ENCODE measurements around the gene DHX35.

The DHX35 gene

DNA sequence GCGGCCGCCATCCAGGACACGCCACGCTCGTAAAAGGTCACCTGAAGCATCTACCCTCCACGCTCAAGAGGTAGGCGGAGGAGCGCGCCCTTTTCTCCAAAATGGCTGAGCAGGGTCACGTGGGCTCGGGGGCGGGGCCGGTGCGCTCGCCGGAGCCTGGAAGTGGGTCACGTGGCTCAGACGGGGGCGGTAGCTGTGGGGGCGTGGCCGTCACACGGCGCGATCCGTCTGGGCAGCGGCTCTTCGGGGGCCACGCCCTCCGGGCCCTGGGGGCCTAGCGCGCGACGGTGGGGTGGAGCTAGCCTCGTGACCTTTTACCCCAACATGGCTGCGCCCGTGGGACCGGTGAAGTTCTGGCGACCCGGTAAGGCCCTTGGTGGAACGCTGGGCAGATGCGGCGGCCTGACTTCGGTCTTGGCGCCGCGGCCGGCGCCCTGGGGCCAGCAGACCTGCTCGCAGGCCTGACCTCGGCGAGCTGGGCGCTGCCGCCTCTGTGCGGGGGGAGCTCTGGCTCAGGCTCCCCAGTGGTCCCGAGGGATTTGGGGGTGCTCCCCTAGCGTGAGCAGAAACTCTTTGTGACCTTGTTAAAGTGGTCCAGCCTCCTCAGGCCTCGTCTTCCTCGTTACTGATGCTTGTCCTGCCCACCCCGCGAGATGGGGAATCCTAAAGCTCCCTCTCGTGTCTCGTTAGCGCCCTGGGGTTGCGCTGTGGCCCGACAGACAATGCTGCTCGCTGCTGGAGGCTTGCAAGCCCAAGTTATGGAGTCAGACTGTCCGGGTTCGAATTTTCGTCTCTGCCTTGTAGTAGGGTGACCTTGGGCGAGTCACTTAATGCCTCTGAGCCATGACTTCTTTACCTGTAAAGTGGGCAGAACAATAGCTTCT, at the start of gene DHX35:
Gene DHX35, plus strand, starts transcription at position 301 of the 884 bp plus-strand sequence. Its CDS starts 24 bp downstream, at position 325.
- Histone ChIP-seq H3K4me2 (ENCODE audit: low read length) (peak within 1 kb of the TSS; percentile 99), H3K9me2 (ENCODE audit: low read depth, low read length) (no peaks in the 10 kb centered on the region), H2AFZ (ENCODE audit: low read length) (no peak within 1 kb of the TSS), H3K9me3 (ENCODE audit: low read length) (no peaks in the 10 kb centered on the region), H3F3A (ENCODE audit: insufficient read depth, low read length) (peaks cover 3% of the 10 kb centered on the region; the same call in 1 of the 2 replicates), H3K36me3 (ENCODE audit: insufficient read depth, low read length) (peaks cover 11% of the 10 kb centered on the region; the same call in 1 of the 2 replicates), H4K20me1 (ENCODE audit: insufficient read depth, low read length) (no peaks in the 10 kb centered on the region), H3K27me3 (ENCODE audit: insufficient read depth, low read length) (no peaks in the 10 kb centered on the region), H3K4me1 (ENCODE audit: insufficient read depth, low read length, severe bottlenecking) (peaks cover 24% of the 10 kb centered on the region), H3K27ac (ENCODE audit: low read depth, low read length, poor library complexity, severe bottlenecking) (peak within 1 kb of the TSS; percentile 75), H3K4me3 (ENCODE audit: low read depth, low read length, poor library complexity, severe bottlenecking) (peak within 1 kb of the TSS; percentile 94), H3K79me2 (ENCODE audit: insufficient read depth, low read length) (peaks cover 8% of the 10 kb centered on the region), H3K9ac (ENCODE audit: low read length) (peak within 1 kb of the TSS; percentile 92)
- TF ChIP-seq CTCF (IDR thresholded peaks at IDR 0.05; ENCODE audit: low read length), result peak; percentile 44
- TF ChIP-seq EZH2 (IDR thresholded peaks at IDR 0.05; ENCODE audit: borderline replicate concordance, low read length), result no peak

- TF ChIP-seq CTCF (IDR thresholded peaks at IDR 0.05; ENCODE audit: low read length) (no peak), EZH2 (IDR thresholded peaks at IDR 0.05; ENCODE audit: borderline replicate concordance, low read length) (no peak)
Observed at GRCh38 chr20:38915355-38915754, 46.8 kb upstream of the DHX35 start.

DNA sequence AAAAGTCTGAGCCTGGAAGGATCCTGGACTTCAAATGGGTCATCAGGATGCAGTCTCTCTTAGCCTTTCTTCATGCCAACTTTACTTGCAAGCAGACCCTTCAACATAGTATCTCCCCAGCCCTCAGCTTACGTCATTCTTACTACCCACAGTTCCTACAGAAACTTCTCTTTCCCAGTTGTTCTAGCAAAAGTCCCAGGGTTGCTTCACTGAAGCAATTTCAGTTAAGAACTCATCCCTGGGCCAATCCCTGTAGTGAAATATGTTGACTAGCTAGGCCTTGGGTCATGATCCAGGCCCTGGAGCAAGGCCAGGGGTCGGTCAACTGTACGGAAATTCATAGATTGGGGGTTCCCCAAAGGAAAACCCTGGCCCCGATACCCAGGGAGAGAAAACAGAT, 44.5 kb upstream of the DHX35 start:
- no peaks in the 10 kb centered on the region for H3K79me2 ChIP-seq (ENCODE audit: insufficient read depth, low read length)
- no peaks in the 10 kb centered on the region for H3K9me2 ChIP-seq (ENCODE audit: low read depth, low read length)
- no peaks in the 10 kb centered on the region for H3K27me3 ChIP-seq (ENCODE audit: insufficient read depth, low read length)
- TF ChIP-seq EZH2 (IDR thresholded peaks at IDR 0.05; ENCODE audit: borderline replicate concordance, low read length) (no peak), CTCF (IDR thresholded peaks at IDR 0.05; ENCODE audit: low read length) (no peak)
- H3K4me1 ChIP-seq (ENCODE audit: insufficient read depth, low read length, severe bottlenecking), result no peaks in the 10 kb centered on the region
- H4K20me1 ChIP-seq (ENCODE audit: insufficient read depth, low read length), result no peaks in the 10 kb centered on the region
- H3K36me3 ChIP-seq (ENCODE audit: insufficient read depth, low read length), result peaks cover 88% of the 10 kb centered on the region
- H3K4me2 ChIP-seq (ENCODE audit: low read length), result no peak overlapping the region
- no peaks in the 10 kb centered on the region for H3F3A ChIP-seq (ENCODE audit: insufficient read depth, low read length)
- H3K27ac ChIP-seq (ENCODE audit: low read depth, low read length, poor library complexity, severe bottlenecking), result no peak overlapping the region
- H2AFZ ChIP-seq (ENCODE audit: low read length), result no peak overlapping the region
- no peak overlapping the region for H3K4me3 ChIP-seq (ENCODE audit: low read depth, low read length, poor library complexity, severe bottlenecking)
- no peak overlapping the region for H3K9ac ChIP-seq (ENCODE audit: low read length)
- no peaks in the 10 kb centered on the region for H3K9me3 ChIP-seq (ENCODE audit: low read length)

More at GRCh38 chr20:38915355-38915754, 46.8 kb upstream of the DHX35 start:
- Histone ChIP-seq H3K36me3 (ENCODE audit: insufficient read depth, low read length) (peaks cover 79% of the 10 kb centered on the region), H3K4me1 (ENCODE audit: insufficient read depth, low read length, severe bottlenecking) (no peaks in the 10 kb centered on the region), H3K27ac (ENCODE audit: low read depth, low read length, poor library complexity, severe bottlenecking) (no peak overlapping the region), H3K9ac (ENCODE audit: low read length) (no peak overlapping the region), H4K20me1 (ENCODE audit: insufficient read depth, low read length) (no peaks in the 10 kb centered on the region), H3K4me3 (ENCODE audit: low read depth, low read length, poor library complexity, severe bottlenecking) (no peak overlapping the region), H3F3A (ENCODE audit: insufficient read depth, low read length) (no peaks in the 10 kb centered on the region), H3K9me2 (ENCODE audit: low read depth, low read length) (no peaks in the 10 kb centered on the region), H3K4me2 (ENCODE audit: low read length) (no peak overlapping the region), H3K9me3 (ENCODE audit: low read length) (no peaks in the 10 kb centered on the region), H3K79me2 (ENCODE audit: insufficient read depth, low read length) (no peaks in the 10 kb centered on the region), H3K27me3 (ENCODE audit: insufficient read depth, low read length) (no peaks in the 10 kb centered on the region), H2AFZ (ENCODE audit: low read length) (no peak overlapping the region)

All from OCI-LY1 (cell line).